GM19372 (cell line): ENCODE measurements around the gene P2RY14.
"Not testable (repeated sequence)": the region's sequence is repeated elsewhere in the genome, so short reads cannot be mapped to it uniquely, and the experiment has no call there.

Source experiments
- ATAC-seq: cut with Tn5 transposase; IDR thresholded peaks from one replicate; pipeline ENCODE4 v1.9.1; 2021; ENCODE audit warnings: mild to moderate bottlenecking, low read depth, moderate library complexity; ENCODE audit not compliant: unreplicated experiment

The P2RY14 gene

GRCh38 chr3:151265166-151265565 is 13.2 kb downstream of the P2RY14 start:
- no peak for ATAC-seq

GRCh38 chr3:151264605-151265004 is 13.7 kb downstream of the P2RY14 start:
- ATAC-seq, result no peak

GRCh38 chr3:151262871-151263525 is 15.3 kb downstream of the P2RY14 start:
- ATAC-seq, result no peak

DNA sequence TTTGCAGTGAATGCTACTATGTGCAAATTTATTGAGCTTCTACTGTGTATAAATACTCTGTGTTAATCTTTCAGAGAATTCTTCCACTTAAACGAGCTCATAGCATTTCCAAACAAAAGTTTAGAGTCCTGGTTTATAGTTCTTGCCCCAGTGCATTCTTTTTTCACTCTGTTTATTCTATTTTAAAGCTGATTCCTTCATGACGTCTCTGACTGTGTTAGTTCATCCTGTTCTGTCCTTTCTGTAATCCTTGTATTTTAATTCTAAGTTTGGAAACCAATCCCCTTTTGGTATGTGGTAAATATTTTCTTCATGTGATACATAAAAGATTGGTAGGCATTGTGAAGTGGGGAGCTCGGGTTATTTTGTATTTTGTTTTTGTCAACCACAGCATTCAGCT is 18.7 kb downstream of the P2RY14 start:
- ATAC-seq, result no peak

DNA sequence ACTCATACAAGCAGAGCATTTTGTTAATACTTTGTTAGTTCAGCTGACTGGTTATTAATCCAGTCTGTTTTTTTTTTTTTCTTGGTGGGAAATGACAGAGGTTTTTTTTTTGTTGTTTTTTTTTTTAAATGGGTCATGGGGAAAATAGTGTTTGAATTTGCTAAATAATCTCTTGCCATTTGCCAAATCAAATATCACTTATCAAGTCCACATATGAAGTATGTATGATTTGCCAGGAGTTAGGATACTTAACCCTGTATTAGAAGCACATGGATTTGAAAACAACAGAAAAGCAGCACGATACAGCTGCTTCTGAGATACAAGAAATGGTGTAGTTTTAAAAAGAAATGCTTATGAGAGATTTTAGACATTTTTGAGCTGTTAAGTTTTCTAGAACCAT is 21.6 kb downstream of the P2RY14 start:
- ATAC-seq, result no peak

- no peak for ATAC-seq
These were observed 29.5 kb downstream of the P2RY14 start for GRCh38 chr3:151248772-151249337.

DNA sequence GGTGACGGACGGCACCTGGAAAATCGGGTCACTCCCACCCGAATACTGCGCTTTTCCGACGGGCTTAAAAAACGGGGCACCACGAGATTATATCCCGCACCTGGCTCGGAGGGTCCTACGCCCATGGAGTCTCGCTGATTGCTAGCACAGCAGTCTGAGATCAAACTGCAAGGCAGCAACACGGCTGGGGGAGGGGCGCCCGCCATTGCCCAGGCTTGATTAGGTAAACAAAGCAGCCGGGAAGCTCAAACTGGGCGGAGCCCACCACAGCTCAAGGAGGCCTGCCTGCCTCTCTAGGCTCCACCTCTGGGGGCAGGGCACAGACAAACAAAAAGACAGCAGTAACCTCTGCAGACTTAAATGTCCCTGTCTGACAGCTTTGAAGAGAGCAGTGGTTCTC is 36.3 kb downstream of the P2RY14 start:
- not testable (repeated sequence) for ATAC-seq

- no peak for ATAC-seq
These were observed 41.6 kb downstream of the P2RY14 start for GRCh38 chr3:151236736-151237135.

- no peak for ATAC-seq
These were observed 42.0 kb downstream of the P2RY14 start for GRCh38 chr3:151236316-151236715.

- ATAC-seq, result no peak
These were observed 43.5 kb downstream of the P2RY14 start for GRCh38 chr3:151234825-151235224.

DNA sequence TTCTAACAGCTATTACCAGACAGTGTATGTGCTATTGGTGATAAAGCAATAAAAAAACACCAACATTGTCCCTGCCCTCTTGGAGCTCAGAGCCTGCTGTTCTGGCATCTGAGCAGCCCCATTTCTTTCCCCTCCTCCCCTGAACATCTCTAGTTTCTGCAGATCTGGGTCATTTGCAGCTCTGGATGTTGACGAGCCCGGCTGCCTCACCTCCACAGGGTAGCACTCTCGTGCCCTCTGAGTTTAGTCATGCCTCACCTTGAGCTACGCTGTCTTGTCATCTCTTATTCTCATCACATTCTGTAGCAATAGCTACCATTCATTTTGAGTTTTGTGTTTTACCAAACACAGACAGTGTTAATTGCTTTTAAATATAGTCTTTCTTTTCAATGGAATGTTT is 45.4 kb downstream of the P2RY14 start:
- no peak for ATAC-seq

DNA sequence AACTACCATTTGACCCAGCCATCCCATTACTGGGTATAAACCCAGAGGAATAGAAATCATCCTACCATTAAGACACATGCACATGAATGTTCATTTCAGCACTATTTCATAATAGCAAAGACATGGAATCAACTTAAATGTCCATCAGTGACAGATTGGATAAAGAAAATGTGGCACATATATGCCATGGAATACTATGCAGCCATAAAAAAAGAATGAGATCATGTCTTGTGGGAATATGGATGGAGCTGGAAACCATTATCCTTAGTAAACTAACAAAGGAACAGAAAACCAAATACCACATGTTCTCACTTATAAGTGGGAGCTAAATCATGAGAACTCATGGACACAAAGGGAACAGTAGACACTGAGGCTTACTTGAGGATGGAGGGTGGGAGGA is 45.9 kb downstream of the P2RY14 start:
- ATAC-seq, result not testable (repeated sequence)

DNA sequence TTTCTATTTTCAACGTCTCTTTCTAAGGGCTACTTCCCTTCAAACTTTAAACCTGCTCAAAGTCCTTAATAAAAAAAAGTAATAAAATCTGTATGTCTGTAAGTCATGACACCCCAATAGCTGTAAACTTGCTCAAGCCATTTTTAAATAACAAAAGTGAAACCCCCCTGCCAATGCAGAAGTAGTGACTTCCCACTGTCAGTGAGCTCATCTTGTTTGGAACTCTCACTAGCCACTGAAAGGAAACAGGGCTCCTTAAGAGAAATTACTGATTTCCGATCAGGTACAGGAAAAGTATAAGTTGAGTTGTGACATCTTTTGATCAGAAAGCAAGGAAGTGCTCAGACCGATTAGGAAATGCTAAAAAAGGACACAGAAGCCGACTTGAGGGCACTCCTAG is 47.7 kb downstream of the P2RY14 start:
- no peak for ATAC-seq

- no peak for ATAC-seq
These were observed 49.7 kb downstream of the P2RY14 start for GRCh38 chr3:151228666-151229040.

- peak; percentile 84 for ATAC-seq
These were observed 50.3 kb downstream of the P2RY14 start for GRCh38 chr3:151227807-151228665.

DNA sequence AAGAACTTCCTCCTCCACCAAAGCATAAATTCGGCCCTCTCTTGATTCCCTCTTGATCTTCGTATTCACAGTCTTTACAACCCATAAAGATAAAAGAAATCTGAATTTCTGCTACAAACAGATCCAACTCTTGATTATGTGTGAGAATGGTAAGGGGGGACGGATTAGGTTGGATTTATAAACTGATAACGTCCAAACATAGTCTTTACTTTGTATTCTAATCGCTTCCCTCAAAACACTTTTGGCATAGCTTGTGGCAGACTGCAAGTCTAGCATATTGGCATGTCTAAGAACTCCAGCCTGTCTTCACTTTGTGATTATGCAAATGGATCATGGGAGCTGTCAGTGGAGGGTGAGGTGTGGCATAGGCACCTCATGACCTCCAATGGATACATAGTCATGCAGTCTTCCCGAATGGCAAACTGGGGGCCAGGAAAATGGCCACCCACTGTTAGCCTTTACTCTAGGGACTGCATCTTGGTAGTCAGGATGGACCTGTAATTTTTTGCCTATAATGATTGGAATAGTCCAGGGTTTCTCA is 51.0 kb downstream of the P2RY14 start:
- ATAC-seq, result peak; percentile 27

DNA sequence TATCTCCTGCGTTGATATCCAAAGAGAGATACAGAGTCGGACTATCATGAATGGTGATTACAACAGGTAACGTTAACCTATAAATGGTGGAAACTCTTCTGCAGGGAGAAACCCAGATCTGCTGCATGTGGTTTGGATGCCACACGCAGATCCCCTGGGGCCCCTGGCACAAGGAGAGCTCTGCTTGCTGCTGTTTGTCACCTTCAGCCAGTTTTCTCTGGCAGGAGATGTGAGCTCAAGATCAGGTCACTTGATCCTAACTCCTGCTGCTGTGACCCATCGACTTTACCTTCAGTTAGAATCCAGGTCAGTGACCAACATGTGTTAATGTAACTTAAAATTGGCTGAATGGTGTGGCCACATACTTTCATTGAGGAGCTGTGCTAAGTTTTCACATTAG is 51.5 kb downstream of the P2RY14 start:
- no peak for ATAC-seq

DNA sequence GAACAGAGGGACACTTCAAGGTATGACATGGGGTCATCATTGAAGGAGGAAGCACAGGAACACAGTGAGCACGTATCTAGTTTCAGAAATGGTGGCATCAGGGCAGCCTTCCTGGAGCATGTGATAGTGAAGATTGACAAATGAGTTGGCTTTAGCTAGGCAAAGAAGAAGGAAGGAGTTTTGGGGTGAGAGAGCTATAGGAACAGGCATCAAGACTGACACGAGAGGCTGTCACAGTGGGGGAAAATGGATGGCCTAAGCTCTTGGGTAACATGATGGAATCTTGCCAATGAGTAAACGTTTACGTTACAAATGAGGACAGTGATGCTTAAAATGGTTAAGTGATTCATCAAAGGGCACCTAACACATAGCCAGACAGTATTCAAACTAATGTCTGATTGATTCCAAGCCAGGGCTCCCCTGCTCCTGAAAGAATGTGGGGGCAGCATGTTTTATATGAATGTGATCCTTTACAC is 52.2 kb downstream of the P2RY14 start:
- ATAC-seq, result no peak

DNA sequence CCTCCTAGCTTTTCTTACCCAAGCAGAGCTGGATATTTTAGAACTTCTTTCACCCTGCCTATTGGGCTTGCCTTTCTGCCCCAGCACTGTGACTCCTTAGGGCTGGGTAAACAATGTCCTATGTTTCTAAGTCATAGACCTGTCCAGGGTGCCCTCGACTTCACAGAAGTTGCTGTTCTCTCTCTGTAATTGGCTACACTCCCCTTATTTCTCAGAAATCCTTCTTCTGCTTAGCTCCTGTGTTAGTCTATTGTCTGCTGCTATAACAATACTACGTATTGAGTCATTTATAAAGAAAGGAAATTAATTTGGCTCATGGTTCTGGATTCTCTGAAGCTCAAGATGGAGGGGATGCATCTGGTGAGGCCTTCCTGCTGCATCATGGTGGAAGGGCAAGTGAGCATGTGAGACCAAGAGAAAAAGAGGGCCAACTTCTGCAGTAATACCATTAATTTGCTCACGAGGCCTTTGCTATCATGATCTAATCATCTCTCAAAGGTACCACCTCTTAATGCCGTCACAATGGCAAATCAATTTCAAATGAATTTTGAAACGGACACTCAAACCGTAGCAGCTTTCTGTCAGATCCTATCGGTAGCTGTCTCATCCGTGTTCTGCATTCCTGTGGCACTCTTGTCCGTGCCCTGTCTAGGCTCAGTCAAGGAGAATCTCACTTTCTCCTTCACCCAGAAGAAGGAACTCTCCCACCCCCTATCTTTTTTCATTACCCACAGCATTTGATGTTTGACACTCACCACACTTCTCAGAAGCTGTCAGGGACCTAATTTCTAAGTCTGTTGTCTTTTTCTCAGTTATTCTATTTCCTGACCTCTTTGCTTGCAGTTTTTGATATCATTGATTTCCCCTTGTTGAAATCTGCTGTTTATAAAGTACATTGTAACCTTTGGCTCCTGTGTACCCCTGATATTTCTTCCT is 53.0 kb downstream of the P2RY14 start:
- ATAC-seq, result no peak

DNA sequence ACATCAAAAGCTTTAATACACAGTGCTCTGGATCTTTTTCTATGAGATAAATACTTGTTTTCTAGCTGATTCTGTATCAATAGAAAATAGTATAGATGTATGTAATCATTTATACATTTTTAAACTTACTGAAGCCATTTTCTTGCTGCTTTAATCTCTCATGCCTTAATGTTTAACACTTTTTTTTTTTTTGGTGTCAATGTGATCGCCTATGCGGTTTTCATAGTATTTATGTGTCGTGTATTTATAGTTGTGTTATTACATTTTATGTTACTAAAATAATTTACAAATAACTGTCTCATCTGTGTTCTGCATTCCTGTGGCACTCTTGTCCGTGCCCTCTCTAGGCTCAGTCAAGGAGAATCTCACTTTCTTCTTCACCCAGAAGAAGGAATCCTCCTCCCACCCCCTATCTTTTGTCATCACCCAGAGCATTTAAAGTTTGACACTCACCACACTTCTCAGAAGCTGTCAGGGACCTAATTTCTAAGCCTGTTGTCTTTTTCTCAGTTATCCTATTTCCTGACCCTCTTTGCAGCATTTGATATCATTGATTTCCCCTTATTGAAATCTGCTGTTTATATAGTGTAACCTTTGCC is 54.0 kb downstream of the P2RY14 start:
- ATAC-seq, result no peak
